Sigmoid colon (tissue), 7 donors: ENCODE data around the gene TTLL12. TPM values are rescaled to one million over a fixed set of nuclear protein-coding genes. Genes with fewer than 3 reads are reported as not detected.

Experiments used
- DNase-seq: peaks from one replicate; pipeline ENCODE4 v3.0.0-alpha.2; 2019
- H3K27ac ChIP-seq, 4 donors: fragments of 200-600 bp; sonication (generic); one replicate each; pipeline ENCODE4 v1.5.1; 2016 to 2019; ENCODE audit warnings: mild to moderate bottlenecking in 1 of 4
- H3K27me3 ChIP-seq, 3 donors: fragments of 200-600 bp; sonication (generic); one replicate each; pipeline ENCODE4 v1.5.1; 2019; ENCODE audit warnings: mild to moderate bottlenecking in 1 of 3
- H3K36me3 ChIP-seq, 4 donors: fragments of 200-600 bp; sonication (generic); one replicate each; pipeline ENCODE4 v1.5.1; 2016 to 2019
- H3K4me1 ChIP-seq, 4 donors: fragments of 200-600 bp; sonication (generic); one replicate each; pipeline ENCODE4 v1.5.1; 2017 to 2019
- H3K4me3 ChIP-seq, 4 donors: fragments of 200-600 bp; sonication (generic); one replicate each; pipeline ENCODE4 v1.5.1; 2017 to 2019; ENCODE audit warnings: mild to moderate bottlenecking in 2 of 4, moderate library complexity in 1 of 4
- H3K9me3 ChIP-seq, 4 donors: fragments of 200-600 bp in 3 of 4; sonication (generic) in 3 of 4; one replicate each; pipeline versions ENCODE4 v1.5.1 to v1.6.1; 2013 to 2019
- CTCF ChIP-seq, 4 experiments: fragments of 450-650 bp in 3 of 4; fragments of 200-600 bp in 1 of 4; IDR thresholded peaks; one replicate each; pipeline ENCODE4 v1.5.1; 2016 to 2019; ENCODE audit warnings: antibody characterized with exemption in 4 of 4, mild to moderate bottlenecking in 3 of 4, moderate library complexity in 2 of 4
- EP300 ChIP-seq, 4 donors: sonication (generic); formaldehyde crosslinking; IDR thresholded peaks; one replicate each; pipeline ENCODE4 v1.6.1; 2017; ENCODE audit warnings: antibody characterized with exemption in 4 of 4
- POLR2A ChIP-seq, 2 donors: fragments of 450-650 bp; IDR thresholded peaks; one replicate each; pipeline ENCODE4 v1.6.1; 2016; ENCODE audit warnings: antibody characterized with exemption in 2 of 2, mild to moderate bottlenecking in 2 of 2, moderate library complexity in 2 of 2
- POLR2AphosphoS5 ChIP-seq, 4 donors: sonication (generic); formaldehyde crosslinking; IDR thresholded peaks; one replicate each; pipeline ENCODE4 v1.6.1; 2017; ENCODE audit warnings: antibody characterized with exemption in 4 of 4
- WGBS, 2 donors: extraction: QIAGEN DNeasy Blood & Tissue Kit; methylation state at CpG; one replicate each; pipeline ENCODE4 v1.1.7; 2013; 5-methylcytosine and 5-hydroxymethylcytosine counted together
- intact Hi-C: fragments of 100-400 bp; cut with DNase I; formaldehyde crosslinking; loops from one replicate; pipeline ENCODE4 v1.15.1; 2023
- polyA plus RNA-seq, 3 donors: library from polyadenylated mRNA; stranded (reverse); fragments of 200-250 nt; gene quantifications; one replicate each; pipeline ENCODE4 v1.2.3, GENCODE V29; 2013
- total RNA-seq, 4 donors: library from RNA; depleted of rRNA; stranded (reverse); fragments of >200 nt; gene quantifications; one replicate each; pipeline ENCODE4 v1.1.0, GENCODE V29; 2016
- donor health status: healthy with polysubstance abuse.
- donor health status: Bipolar disorder and iron deficiency.
- donor health status: healthy.

The TTLL12 gene
- total and polyA plus RNA-seq, 7 donors, result 13.2 to 127 (median 21.3) TPM

- Histone ChIP-seq H3K9me3 (no peaks in the 10 kb centered on the region), H3K4me1 (no peaks in the 10 kb centered on the region), H3K36me3 (no peaks in the 10 kb centered on the region), H3K4me3 (no peak overlapping the region), H3K27me3 (peaks cover 0 to 10% (median 0%) of the 10 kb centered on the region in 3 donors), H3K27ac (no peak overlapping the region)
- WGBS, 2 donors, result 78 to 82% methylated on average over 32 of the region's 32 CpGs
- intact Hi-C loops, result no loop called here
- no peak for DNase-seq
- TF ChIP-seq CTCF (IDR thresholded peaks at IDR 0.05), result no peak
- no peak for TF ChIP-seq POLR2AphosphoS5 (IDR thresholded peaks at IDR 0.05)
- TF ChIP-seq EP300 (IDR thresholded peaks at IDR 0.05), result no peak
- TF ChIP-seq POLR2A (IDR thresholded peaks at IDR 0.05), result no peak
Observed at GRCh38 chr22:43217285-43218030, 30.5 kb upstream of the TTLL12 start.

- peaks cover 0 to 10% (median 0%) of the 10 kb centered on the region in 3 donors for H3K27me3 ChIP-seq
- TF ChIP-seq POLR2AphosphoS5 (IDR thresholded peaks at IDR 0.05) (no peak), CTCF (IDR thresholded peaks at IDR 0.05) (no peak), EP300 (IDR thresholded peaks at IDR 0.05) (no peak), POLR2A (IDR thresholded peaks at IDR 0.05) (no peak)
- H3K36me3 ChIP-seq, result no peaks in the 10 kb centered on the region
- H3K9me3 ChIP-seq, result no peaks in the 10 kb centered on the region
- H3K27ac ChIP-seq, result no peak overlapping the region
- H3K4me1 ChIP-seq, result no peaks in the 10 kb centered on the region
- no peak for DNase-seq
- WGBS, 2 donors, result 44 to 66% methylated on average over 6 of the region's 6 CpGs
- no peak overlapping the region for H3K4me3 ChIP-seq
- intact Hi-C loops, result no loop called here
Observed at GRCh38 chr22:43216738-43217137, 29.8 kb upstream of the TTLL12 start.

- Histone ChIP-seq H3K4me3 (no peak overlapping the region), H3K36me3 (no peaks in the 10 kb centered on the region), H3K27me3 (peaks cover 0 to 10% (median 0%) of the 10 kb centered on the region in 3 donors), H3K27ac (no peak overlapping the region), H3K9me3 (no peaks in the 10 kb centered on the region), H3K4me1 (no peaks in the 10 kb centered on the region)
- TF ChIP-seq POLR2A (IDR thresholded peaks at IDR 0.05) (no peak), EP300 (IDR thresholded peaks at IDR 0.05) (no peak), POLR2AphosphoS5 (IDR thresholded peaks at IDR 0.05) (no peak), CTCF (IDR thresholded peaks at IDR 0.05) (no peak)
- 84 to 89% methylated on average over 12 of the region's 12 CpGs for WGBS, 2 donors
- intact Hi-C loops, result no loop called here
- DNase-seq, result no peak
Observed at GRCh38 chr22:43213962-43214361, 27.0 kb upstream of the TTLL12 start.

- no peak for DNase-seq
- Histone ChIP-seq H3K27me3 (peaks cover 0 to 5% (median 0%) of the 10 kb centered on the region in 3 donors), H3K4me1 (no peaks in the 10 kb centered on the region), H3K4me3 (no peak overlapping the region), H3K9me3 (no peaks in the 10 kb centered on the region), H3K27ac (no peak overlapping the region), H3K36me3 (no peaks in the 10 kb centered on the region)
- WGBS, 2 donors, result 31 to 54% methylated on average over 8 of the region's 8 CpGs
- intact Hi-C loops, result no loop called here
- TF ChIP-seq POLR2A (IDR thresholded peaks at IDR 0.05) (no peak), EP300 (IDR thresholded peaks at IDR 0.05) (no peak), CTCF (IDR thresholded peaks at IDR 0.05) (no peak), POLR2AphosphoS5 (IDR thresholded peaks at IDR 0.05) (no peak)
Observed at GRCh38 chr22:43213051-43213450, 26.1 kb upstream of the TTLL12 start.
